RCC 7860 (cell line): ENCODE results near the gene RGS3.
"Not testable (repeated sequence)": the region's sequence is repeated elsewhere in the genome, so short reads cannot be mapped to it uniquely, and the experiment has no call there.

Experiments used
- DNase-seq: peaks from one replicate; pipeline ENCODE4 v3.0.0-alpha.2; 2015; ENCODE audit warnings: low spot score
- FAIRE-seq: peaks from 2 replicates; lab custom pipeline; 2012; peaks lifted over from hg19 to GRCh38; lab: Jason Lieb, UNC

The RGS3 gene

DNA sequence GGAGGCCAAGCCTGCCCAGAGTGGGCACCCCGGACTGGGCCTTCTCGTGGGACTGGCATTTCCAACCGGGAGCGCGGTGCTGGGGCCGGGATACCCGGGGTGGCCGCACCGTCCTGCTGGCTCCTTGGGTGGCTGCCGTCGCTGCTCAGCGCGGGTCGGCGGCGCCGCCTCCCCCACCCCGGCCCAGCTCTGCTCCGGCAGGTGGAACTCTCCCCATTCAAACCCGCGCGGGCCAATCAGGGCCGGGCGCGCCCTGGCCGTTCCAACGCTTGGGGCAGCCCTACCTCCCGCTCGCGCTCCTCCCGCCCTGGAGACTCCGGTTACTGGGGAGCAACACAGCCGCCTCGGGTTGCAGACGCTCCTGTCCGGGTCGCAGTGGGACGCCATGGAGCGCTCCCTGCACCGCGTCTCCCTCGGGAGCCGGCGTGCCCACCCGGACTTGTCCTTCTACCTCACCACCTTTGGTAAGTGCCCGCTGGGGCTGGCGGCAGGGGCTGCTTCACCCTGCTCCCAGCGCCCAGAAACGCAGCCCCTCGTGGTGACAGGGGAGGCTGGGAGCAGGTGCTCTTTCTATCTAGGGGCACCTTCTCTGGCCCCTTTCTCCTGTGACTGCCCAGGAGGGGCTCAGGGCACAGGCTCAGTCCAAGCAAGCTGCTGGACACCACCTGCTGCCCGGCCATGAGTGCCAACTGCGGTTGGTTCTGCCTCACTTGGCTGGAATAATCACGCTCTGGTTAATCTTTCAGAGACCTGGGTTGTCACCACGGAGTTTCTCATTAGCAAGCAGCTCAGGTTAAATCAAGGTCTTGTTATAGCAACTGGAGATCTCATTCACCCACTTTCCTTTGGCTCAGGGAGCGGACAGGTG, at the start of gene RGS3:
Gene RGS3, plus strand, starts transcription at position 310 of the 868 bp plus-strand sequence. Its CDS starts 76 bp downstream, at position 386.
- FAIRE-seq (peak; percentile 89), DNase-seq (peak; percentile 71)

DNA sequence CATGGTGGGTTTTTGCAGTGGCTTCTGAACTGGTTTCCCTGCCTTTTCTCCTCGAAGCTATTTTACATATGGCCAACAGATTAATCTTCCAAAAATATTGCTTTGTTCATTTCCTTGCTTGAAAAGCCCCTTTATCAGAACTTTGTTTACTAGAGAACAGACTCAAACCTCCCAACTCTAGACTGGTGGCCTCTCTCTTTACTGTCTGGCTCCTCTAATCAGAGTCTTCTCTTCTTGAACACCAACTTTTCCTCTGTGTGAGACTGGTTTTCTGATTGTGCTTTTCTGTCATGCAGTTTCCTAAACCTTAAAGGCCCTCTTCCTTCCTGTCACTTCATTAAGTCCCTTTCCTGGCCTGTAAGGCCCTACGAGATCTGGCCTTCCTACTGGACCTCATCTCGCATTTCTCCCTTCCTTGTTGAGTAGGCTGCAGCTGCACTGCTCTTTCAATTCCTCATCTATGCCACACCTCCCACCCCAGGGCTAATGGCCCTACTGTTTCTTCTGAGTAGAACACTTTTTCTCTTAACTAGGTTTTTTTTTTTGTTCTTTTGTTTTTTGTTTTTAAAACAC, 47.3 kb upstream of the RGS3 start:
- FAIRE-seq: no peak
- DNase-seq: no peak

DNA sequence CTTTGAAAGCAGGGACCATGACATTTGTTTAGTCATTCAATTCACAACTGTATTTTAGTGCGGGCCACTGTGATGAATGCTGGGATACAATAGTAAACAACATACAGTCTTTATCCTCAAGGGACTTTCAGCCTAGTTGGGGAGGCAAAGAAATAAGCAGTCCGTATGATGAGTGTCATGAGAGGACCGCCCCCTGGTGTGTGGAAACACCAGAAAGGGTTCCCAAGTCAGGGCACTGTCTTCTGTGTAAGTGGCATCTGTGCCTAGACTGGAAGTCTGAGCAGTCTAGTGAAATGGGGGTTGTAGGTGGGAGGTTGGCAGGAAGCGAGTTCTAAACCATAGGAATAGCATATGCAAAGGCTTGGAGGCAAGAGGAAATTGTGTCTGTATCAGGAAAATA, 46.2 kb upstream of the RGS3 start:
- FAIRE-seq: no peak
- DNase-seq: no peak

DNA sequence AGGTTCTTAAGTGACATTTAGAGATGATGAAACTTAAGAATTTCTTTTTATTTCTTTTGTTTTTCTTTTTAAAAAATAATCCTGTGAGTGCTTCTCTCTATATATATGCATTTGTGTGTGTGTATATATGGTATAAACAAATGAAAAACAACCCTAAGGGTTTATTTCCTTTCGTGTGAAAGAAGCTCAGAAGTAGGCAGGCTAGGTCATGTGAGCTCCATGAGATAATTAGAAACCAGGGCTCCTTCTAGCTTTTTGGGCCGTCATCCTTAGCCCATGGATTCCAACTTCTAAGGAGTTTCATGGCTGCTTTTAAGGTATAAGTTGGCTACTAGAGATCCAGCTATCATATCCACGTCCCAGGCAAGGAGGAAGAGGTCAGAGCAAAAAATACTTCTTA, 41.8 kb upstream of the RGS3 start:
- no peak for DNase-seq
- FAIRE-seq: no peak

DNA sequence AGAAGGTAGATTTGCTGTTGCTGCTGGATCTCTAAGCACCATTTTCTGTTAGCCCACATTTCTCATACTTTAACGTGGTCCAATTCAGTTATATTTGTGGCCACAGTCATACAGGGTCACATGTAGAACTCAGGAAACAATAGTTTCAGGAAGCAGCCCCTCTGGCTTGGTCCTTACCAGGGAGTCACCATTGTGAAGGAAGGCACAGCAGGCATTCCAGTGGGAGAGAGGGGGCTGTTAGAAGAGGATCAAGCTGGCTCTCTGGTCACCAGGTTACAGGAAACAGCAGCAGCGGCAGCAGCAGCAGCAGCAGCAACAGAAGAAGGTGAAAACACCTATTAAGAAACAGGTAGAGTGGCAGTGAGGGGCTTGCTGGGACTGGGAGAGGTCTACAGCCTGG, 38.5 kb upstream of the RGS3 start:
- no peak for FAIRE-seq
- DNase-seq: no peak

DNA sequence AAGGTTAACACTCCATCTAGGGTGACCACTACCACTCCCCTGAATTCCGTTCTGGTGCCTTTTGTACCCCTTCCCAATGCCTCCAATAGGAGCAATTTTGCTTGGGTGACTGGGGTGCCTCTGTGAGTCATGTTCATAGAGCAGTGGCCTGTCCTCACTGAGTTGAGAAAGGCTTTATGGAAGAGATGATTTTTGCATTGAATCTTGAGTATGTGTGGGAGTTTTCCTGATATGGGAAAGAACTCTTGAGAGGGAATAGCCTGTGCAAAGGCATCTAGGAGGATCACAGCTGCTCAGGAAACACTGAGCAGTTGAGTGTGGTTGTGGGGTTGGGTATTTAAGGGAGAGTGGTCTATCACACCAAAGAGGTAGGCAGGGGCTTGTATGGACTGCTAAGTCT, 36.8 kb upstream of the RGS3 start:
- DNase-seq (no peak), FAIRE-seq (no peak)

DNA sequence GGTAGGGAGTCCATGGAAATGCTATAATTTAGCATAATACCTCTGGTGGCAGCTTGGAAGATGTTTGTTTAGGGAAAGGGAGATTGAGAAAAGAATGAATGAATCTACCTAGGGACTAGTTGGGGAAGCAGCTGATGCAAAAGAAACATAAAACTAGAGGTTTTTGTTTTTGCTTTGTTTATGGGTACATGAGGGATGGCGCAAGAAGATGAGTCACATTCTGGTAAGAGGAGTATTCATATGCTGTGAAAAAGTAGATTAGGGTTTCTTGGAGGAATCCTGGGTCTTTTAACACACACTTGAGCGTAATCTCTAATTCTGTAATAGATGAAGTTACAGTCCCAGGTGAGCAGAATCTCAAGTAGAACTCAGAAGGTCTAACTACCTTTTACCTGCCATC, 35.9 kb upstream of the RGS3 start:
- no peak for FAIRE-seq
- DNase-seq: no peak

DNA sequence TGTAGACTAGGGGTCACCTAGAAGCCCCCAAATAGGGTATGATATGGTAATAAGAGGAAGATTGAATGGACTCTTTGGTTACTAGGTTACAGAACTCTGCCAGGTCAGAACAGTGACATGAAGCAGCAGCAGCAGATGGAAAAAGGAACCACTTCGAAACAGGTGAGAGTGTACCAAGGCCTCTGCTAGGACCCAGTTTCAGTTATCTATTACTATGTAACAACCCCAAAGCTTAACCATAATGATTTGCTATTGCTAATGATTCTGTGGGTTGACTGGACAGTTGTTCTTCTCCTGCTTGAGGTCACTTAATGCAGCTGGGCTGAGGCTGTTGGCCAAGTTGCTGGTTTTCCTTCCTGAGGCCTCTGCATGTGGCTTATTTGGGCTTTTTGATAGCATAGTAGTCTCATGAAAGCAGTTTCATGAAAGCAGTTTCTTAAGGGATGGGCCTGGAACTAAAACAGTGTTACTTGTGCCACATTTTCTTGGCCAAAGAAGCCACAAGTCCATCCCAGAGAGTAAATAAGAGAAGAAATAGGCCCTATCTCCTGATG, 35.4 kb upstream of the RGS3 start:
- FAIRE-seq (no peak), DNase-seq (no peak)

DNA sequence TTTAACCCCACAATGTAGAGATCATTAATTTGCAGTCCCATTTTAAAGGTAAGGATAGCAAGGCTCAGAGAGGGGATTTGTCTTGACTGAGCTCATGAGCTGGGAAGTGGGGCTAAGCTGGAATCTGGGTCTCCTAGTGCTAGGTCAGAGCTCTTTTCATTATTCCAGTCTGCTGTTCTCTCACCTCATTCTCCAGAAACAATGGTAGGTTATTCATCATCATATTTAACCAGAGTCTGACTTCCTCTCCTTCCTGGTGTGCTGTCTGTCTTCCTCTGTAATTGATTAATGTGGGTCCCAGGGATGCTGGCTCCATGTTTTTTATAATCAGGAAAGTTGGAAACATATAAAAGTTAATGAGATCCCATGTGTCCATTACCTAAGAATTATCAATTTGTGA, 32.3 kb upstream of the RGS3 start:
- DNase-seq (no peak), FAIRE-seq (no peak)

DNA sequence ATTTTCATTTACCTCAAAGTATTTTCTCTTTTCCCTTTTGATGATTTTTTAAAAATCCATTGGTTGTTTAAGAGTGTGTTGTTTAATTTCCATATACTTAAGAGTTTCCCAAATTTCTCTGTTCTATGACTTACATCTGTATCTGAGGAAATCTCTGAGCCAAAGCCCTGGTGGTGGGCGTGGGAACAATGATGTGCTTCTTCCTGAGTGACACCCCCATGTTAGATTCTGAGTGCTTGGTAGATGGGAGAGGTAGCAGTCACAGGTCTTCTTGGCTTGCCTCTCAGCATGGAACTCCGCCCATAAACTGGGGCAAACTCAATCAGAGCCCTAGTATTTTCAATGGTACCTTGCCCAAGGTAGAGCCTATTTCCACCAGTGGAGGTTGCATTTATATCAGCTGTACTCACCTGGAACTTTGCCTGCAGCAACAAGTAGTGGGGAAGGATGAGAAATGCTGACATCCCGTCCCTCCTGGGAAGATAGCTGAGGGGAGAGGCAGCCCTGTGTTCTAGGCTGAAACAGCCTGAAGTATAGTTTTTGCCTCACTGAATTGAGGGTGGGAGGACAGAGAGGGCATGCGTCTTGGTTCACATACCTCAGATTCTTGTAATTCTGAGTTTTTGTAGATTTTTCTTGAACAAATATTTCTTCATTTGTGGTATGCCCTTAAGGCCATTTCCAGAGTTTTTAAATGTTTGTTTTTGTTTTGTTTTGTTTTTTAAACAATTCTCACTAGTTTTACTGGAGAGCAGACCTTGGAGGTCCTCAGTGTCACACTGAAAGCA, 26.6 kb upstream of the RGS3 start:
- DNase-seq (no peak), FAIRE-seq (no peak)

DNA sequence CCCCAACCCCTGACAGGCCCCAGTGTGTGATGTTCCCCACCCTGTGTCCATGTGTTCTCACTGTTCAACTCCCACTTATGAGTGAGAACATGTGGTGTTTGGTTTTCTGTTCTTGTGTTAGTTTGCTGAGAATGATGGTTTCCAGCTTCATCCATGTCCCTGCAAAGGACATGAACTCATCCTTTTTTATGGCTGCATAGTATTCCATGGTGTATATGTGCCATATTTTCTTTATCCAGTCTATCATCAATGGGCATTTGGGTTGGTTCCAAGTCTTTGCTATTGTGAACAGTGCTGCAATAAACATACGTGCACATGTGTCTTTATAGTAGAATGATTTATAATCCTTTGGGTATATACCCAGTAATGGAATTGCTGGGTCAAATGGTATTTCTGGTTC, 25.8 kb upstream of the RGS3 start:
- not testable (repeated sequence) for FAIRE-seq, DNase-seq

DNA sequence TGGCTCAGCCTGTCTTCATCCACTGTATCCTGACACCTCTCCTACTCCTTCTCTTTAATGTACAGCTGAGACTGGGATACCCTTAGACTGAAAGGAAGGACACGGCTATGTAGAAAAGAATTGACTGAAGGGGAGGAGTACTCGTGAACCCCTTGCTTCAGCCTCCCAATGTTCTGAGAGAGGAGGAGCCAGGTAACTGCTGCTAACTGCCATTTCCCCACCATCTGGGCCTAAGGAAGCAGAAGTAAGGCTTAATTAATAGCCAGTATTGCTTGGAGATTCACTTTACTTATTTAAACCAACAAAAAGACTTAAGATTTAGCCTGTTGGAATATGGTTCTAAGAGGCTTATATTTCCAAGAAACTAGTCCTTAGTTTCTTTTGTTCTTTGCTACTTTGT, 18.8 kb upstream of the RGS3 start:
- no peak for DNase-seq
- no peak for FAIRE-seq

DNA sequence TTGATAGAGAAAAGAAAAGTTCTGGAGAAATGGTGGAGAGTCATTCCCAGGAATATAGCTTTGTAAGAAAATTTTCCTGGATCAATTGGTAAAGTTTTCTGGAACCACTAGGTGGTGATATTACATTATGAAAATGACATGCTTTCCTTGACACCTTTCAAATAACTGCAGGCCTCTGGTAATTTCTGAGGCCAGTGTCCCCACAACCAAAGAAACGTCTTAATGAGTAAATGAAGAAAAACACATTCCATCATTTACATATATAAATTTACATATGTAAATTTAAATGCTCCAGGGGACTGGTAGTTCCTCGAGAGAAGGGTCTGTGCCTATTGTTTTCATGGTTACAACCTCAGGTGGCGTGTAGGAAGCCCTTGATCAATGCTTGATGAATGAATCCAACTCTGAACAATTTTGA, 17.2 kb upstream of the RGS3 start:
- FAIRE-seq (peak; percentile 82), DNase-seq (peak; percentile 62)

DNA sequence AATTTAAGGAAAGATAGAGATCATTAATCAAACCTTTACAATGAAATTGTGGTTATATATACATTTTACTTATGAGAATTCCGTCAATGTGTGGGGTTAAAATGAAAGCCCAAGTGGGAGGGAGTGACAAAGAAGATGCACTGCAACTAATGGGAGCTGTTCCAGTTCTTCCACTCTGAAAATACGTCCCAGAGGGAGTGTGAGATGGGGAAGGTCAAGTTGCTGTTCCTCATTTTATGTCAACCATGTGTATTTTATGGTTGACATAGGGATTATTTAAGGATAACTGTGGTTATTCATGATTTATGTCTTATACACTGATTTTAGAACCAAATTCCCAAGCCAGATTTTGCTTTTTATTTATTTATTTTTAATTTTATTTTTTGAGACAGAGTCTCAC, 14.2 kb upstream of the RGS3 start:
- no peak for DNase-seq
- no peak for FAIRE-seq

DNA sequence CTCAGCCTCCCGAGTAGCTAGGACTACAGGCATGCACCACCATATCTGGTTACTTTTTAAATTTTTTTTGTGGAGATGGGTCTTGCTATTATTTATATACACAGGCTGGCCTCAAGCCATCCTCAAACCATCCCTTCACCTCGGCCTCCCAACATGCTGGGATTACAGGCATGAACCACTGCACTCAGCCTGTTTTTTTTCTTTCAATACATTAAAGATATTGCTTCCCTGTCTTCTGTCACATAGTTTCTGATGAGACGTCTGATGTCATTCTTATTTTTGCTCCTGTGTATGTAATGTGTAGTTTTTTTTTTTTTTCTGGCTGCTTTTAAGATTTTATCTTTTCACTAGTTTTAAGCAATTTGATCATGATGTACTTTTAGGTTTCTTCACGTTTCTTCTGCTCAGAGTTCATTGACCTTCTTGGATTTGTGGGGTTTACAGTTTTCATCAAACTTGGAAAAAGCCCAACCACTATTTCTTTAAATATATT, 11.4 kb upstream of the RGS3 start:
- DNase-seq (no peak), FAIRE-seq (no peak)

DNA sequence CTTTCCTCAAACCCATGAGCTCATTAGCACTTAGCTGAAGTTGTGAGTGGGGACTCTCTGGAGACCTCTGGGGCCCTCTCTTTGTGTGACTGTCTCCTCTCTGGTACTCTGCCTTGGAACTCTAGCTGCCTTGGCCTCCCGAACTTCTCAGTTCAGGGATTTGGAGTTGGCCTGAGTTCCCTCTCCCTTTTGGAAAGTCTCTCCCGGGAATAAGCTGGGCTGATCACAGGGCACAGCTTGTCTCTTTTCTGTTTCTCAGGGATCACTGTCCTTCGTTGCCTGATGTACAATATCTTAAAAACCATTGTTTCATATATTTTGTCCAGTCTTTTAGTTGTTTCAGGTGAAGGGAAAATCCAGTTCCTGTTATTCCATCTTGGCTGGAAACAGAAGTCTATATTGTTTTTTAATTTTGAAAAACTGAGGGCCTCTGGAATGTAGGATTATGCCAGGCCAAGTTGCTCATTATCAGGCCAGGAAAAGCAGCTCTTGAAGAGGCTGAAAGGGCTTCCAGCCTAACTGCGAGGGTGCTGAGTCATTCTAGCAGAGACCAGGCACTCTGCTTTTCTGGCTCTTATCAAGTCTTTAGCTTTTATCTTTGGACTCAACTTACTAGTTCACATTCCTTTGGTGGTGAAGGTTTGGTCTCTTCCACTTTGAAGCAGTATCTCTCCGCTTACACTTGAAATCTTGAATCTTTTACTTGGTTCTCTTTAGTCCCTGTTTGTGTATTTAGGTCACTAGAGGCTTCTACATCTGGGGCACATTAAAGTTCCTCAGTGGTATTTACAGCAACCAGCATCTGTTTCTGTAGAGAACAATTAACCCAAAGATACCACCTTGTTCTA, 8.4 kb upstream of the RGS3 start:
- peak; percentile 81 for FAIRE-seq
- peak; percentile 70 for DNase-seq

DNA sequence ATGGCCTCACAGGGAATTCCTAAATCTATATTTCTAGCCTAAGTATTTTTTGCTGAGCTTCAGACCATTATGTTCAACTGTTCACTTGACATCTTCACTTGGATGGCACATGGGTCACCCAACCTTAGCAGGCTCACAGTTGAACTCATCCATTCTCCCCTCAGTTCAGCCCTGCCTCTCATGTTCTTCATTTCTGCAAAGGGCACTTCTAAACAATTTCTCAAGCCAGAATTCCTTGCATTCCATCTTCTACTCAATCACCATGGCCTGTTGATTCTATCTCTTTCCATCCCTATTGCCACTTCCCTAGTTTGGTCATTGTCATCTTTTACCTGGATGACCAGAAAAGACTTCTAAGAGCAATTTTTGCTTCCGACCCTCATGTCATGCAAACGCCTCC, 7.3 kb upstream of the RGS3 start:
- FAIRE-seq: no peak
- peak; percentile 11 for DNase-seq

DNA sequence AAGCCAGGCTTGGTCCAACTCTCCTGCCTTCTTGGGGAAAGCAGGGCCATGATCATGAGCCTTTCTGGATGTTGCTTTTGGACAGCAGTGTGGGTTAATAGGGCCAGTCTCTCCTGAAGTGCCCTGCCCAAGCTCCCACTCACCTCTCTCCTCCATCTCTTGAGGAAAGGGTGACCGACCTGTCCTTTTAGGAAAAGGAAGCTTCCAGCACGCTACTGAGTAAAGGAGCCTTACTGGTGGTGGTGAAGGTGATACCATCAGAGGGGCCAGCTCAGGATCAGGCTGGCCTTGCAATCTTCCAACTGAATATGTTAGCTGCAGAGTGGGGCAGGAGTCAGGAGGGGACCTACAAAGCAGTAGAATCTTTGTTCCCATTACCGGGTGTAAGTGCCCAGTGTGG, 2.2 kb upstream of the RGS3 start:
- no peak for DNase-seq
- no peak for FAIRE-seq

DNA sequence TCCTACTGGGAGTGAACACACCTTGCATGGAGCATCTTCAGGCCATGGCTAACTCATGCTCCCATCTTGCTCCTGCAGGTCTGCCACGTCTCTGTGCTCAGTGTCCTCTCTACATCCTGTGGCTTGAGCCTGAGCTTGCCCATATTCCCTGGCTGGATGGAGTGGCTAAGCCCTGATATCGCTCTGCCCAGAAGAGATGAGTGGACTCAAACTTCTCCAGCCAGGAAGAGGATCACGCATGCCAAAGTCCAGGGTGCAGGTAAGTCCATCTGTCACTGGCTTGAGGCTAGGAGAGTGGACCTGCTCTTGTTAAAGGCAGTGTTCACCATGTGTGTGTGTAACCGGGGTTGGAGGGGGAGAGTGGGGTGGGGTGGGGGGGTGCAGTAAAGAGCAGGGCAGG, 1.6 kb upstream of the RGS3 start:
- no peak for DNase-seq
- FAIRE-seq: no peak

DNA sequence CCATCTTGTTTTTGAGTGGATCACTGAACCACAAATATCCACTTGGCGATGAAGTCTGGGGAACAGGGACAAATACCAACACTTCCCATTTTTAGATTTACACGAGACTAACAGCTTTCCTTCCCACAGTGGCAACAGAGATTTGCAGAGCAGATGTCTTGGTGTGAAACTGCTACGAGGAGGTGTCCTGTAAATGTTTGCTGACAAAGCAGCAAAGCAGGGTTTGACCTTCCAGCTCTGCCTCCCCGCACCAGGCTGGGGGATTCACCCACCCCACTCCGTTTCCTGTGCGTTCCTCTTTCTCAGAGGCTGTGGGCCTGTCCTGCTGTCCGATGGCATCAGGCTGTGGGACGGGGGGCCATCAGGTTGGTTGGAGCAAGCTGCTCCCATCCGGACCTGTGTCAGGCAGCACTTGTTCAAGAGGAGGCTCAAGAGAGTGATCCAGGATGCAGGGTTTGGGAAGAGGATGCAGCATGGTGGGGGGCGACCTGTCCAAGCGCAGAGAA, 693 bp upstream of the RGS3 start:
- FAIRE-seq (no peak), DNase-seq (no peak)
